NCI-H146 (cell line): ENCODE data around the gene TCEAL8.
"Not testable (repeated sequence)": the region's sequence is repeated elsewhere in the genome, so short reads cannot be mapped to it uniquely, and the experiment has no call there.

Experiments
- DNase-seq: peaks from one replicate; lab custom pipeline; 2025; lab: John Stamatoyannopoulos, UW

The TCEAL8 gene

DNA sequence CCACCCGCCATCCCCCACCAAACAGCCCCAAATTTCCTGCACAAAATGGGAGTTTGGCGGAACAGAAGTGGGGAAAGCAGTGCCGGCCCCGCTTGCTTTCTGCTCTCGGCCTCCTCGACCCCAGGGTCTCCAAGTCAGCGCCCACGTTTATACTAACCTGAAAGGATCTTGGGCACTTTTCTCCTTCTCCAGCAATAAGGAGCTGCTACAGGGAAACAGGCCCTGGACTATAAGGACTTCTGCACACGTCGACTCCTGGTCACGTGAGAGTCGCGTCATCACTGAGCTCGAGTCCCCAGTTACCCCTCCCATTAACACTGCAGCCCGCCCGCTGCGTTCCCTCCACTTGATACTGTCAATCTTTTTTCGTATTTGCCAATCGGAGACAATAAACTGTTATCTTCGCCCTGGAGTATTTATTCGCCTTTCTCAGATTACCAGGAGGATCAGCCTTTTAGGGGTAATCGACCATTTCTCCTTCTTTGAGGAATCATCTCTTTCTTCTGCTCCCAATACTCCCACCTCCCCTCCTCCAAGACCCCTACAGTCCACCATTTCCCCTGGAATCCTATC lies at the start of gene TCEAL8:
TSS of gene TCEAL8 (minus strand) at position 235 of the 573 bp plus-strand sequence. CDS start 1,176 bp downstream, outside the sequence.
- peak; percentile 82 for DNase-seq

- DNase-seq = no peak
These were observed 49.8 kb upstream of the TCEAL8 start for GRCh38 chrX:103304705-103305104.

GRCh38 chrX:103293118-103293517 lies 38.2 kb upstream of the TCEAL8 start:
- no peak for DNase-seq

- DNase-seq = no peak
These were observed 24.7 kb upstream of the TCEAL8 start for GRCh38 chrX:103279624-103280023.

- peak; percentile 67 for DNase-seq
These were observed 21.6 kb upstream of the TCEAL8 start, which contains the start of gene TCEAL5 for GRCh38 chrX:103276581-103277002. TCEAL5 (minus strand) TSS chrX:103276750; CDS start chrX:103274563, 2,187 bp downstream.

- peak; percentile 26 for DNase-seq
These were observed 21.1 kb upstream of the TCEAL8 start for GRCh38 chrX:103275947-103276567.

- no peak for DNase-seq
These were observed 19.3 kb upstream of the TCEAL8 start for GRCh38 chrX:103274284-103274683.

GRCh38 chrX:103258275-103258674 lies 3.3 kb upstream of the TCEAL8 start:
- DNase-seq = no peak

DNA sequence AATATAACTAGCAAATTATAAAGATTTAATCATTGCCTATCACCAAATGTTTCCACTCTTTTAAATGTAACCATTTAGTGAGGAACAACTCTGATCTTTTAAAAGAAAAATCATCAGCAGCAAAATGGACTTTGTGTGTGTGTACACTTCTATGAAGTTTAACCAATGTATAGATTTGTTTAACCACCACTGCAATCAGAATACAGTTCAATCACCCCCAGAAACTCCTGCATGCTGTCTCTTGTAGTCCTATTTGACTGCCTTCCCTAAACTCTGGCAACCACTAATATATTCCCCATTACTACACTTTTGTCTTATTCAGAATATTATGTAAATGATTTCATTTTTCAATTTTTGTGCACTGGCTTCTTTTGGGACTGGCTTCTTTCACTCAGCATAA lies 1.7 kb upstream of the TCEAL8 start:
- no peak for DNase-seq

DNA sequence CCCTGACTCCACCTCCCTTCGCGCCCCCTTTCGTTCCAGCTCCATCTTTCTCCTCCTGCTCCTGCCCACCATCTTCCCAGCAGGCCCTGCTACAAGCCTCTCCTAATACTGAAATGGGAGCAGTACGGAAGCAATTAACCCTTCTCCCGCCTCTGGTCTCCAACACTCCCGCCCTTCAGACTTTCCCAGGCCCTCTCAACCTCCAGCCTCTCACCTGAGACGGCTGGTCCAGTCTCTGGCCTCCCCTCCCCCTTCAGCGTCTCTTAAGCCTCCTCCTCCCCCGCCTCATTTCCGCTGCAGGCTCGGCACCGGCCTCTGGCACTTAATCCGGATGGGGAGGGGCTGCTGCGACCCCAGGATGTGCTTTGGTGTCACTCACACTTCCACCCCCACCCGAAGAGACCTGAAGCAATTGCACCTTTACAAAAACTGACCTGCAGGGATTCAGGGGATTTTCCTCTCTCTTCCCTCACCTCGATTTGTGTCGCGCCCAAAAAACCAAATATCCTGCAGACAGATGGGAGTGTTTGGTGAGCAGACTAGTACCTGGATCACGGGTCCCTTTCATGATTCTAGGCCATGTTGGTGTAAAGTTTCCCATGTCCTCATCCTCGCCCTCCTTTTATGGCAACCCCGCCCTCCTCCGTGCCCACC lies 657 bp downstream of the TCEAL8 start:
- peak; percentile 85 for DNase-seq

DNA sequence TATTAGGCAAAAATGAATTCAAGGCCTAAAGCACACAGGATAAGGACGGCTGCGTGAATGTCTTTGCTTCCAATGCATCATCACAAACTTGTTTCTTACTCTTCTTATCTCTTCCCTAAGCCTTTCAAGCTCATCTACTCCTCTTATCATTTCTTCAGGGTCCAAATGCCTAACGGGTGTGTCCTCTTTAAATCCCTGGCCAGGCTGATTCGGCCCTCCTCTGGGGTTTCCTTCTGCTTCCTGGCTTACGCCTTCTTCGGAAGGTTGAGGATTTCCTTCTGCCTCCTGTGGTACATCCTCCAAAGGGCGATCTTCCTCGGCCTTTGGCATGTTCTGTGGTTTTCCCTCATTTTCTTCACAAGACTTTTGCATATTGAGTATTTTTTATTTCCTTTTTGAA lies 1.3 kb downstream of the TCEAL8 start:
- no peak for DNase-seq

- DNase-seq = no peak
These were observed 4.0 kb downstream of the TCEAL8 start for GRCh38 chrX:103250977-103251376.

GRCh38 chrX:103249805-103250204 lies 5.2 kb downstream of the TCEAL8 start:
- no peak for DNase-seq

GRCh38 chrX:103248553-103248952 lies 6.4 kb downstream of the TCEAL8 start:
- DNase-seq = no peak

- no peak for DNase-seq
These were observed 14.8 kb downstream of the TCEAL8 start for GRCh38 chrX:103240155-103240554.

DNA sequence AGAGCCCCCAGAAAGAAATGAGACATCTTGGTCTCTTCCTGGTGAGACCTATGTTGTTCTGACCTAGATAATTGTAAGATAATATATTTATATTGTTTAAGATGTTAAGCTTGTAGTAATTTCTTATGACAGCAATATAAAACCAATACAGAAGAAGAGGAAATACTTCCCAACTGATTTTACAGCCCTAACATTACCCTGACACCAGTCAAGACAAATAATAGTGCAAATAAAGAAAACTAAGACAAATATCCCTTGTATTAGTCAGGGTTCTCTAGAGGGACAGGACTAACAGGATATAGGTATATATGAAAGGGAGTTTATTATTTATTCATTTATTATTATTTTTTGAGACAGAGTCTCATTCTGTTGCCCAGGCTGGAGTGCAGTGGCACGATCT lies 18.7 kb downstream of the TCEAL8 start:
- DNase-seq = no peak

GRCh38 chrX:103235608-103236007 lies 19.3 kb downstream of the TCEAL8 start:
- DNase-seq = not testable (repeated sequence)

GRCh38 chrX:103234869-103235268 lies 20.1 kb downstream of the TCEAL8 start:
- DNase-seq = no peak

GRCh38 chrX:103233263-103233662 lies 21.7 kb downstream of the TCEAL8 start:
- DNase-seq = no peak

DNA sequence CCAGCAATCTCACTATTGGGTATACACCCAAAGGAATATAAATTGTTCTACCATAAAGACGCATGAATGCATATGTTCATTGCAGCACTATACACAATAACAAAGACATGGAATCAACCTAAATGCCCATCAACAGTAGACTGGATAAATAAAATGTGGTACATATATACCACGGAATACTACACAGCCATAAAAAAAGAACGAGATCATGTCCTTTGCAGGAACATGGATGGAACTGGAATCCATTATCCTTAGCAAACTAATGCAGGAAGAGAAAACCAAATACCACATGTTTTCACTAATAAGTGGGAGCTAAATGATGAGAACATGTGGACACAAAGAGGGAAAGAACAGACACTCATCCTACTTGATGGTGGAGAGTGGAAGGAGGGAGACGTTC lies 29.0 kb downstream of the TCEAL8 start:
- not testable (repeated sequence) for DNase-seq

GRCh38 chrX:103220511-103221323 lies 34.2 kb downstream of the TCEAL8 start:
- DNase-seq = no peak

- peak; percentile 64 for DNase-seq
These were observed 39.4 kb downstream of the TCEAL8 start for GRCh38 chrX:103215425-103215991.
